LNCaP clone FGC (cell line): ENCODE data around the gene OPRD1.
"Not testable (repeated sequence)": the region's sequence is repeated elsewhere in the genome, so short reads cannot be mapped to it uniquely, and the experiment has no call there.

Experiments
- DNase-seq: peaks from one replicate; pipeline ENCODE4 v3.0.0-alpha.2; 2011; ENCODE audit warnings: low read depth
- H3K4me3 ChIP-seq: 2 replicates; pipeline ENCODE4 v1.5.1; 2011; ENCODE audit warnings: mild to moderate bottlenecking, low read depth, low read length, control low read depth
- TF ChIP-seq, protein P1 (sequence below): IDR thresholded peaks from 2 replicates; pipeline ENCODE4 v1.5.1; 2012; ENCODE audit warnings: mild to moderate bottlenecking; ENCODE audit not compliant: control insufficient read depth, insufficient read depth; ENCODE audit errors: extremely low read depth

The OPRD1 gene

DNA sequence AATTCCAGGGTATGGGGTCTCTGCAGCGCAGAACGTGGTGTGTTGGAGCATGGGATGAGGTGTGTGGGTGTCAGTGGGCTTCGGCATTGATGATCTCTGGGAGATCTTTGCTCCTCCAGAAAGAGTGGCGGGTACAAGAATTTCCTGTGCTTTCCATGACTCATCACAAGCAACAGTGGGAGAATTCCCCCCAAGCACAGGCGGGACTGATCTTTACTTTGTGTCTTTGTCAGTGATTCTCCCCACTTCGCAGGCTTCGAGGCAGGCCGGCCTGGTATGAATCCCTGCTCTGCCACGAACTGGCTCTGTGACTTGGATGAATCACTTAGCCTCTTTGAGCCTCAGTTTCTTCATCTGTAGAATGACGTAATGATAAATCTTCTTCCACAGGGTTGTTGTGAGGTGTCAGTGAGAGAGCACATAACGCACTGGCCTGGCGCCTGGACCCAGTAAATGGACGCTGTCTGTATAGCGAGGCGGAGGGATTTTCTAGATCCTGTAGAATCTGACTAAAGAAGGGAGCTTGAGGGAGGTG is 2.0 kb downstream of the OPRD1 start:
- no peak overlapping the region for H3K4me3 ChIP-seq
- TF ChIP-seq, protein P1, sequence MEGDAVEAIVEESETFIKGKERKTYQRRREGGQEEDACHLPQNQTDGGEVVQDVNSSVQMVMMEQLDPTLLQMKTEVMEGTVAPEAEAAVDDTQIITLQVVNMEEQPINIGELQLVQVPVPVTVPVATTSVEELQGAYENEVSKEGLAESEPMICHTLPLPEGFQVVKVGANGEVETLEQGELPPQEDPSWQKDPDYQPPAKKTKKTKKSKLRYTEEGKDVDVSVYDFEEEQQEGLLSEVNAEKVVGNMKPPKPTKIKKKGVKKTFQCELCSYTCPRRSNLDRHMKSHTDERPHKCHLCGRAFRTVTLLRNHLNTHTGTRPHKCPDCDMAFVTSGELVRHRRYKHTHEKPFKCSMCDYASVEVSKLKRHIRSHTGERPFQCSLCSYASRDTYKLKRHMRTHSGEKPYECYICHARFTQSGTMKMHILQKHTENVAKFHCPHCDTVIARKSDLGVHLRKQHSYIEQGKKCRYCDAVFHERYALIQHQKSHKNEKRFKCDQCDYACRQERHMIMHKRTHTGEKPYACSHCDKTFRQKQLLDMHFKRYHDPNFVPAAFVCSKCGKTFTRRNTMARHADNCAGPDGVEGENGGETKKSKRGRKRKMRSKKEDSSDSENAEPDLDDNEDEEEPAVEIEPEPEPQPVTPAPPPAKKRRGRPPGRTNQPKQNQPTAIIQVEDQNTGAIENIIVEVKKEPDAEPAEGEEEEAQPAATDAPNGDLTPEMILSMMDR: no peak
- no peak for DNase-seq

GRCh38 chr1:28815533-28816185 is 3.7 kb downstream of the OPRD1 start:
- no peak for DNase-seq
- no peak overlapping the region for H3K4me3 ChIP-seq
- TF ChIP-seq, protein P1: no peak

- TF ChIP-seq, protein P1: no peak
- DNase-seq: no peak
- H3K4me3 ChIP-seq: no peak overlapping the region
Measured at GRCh38 chr1:28817133-28817532, 5.2 kb downstream of the OPRD1 start.

GRCh38 chr1:28819020-28819419 is 7.0 kb downstream of the OPRD1 start:
- H3K4me3 ChIP-seq: no peak overlapping the region

DNA sequence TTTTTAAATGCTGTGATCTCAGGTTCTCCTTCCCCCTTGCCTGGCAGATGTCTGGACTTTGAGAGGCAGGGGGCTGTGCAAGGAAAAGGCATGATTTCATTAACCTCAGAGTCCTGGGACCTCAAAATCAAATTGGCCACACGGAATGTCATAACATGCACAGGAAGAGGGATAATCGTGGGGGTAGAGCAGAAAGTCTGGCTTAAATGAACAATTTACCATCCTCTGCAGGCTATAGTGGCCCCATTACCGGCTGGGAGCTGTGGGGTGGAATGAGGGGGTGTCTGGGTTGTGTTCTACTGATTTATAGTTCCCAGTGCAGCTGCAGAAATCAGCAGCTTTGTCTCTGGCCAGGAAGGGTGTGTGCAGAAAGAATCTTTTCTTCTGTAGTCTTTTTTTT is 10.8 kb downstream of the OPRD1 start:
- DNase-seq: no peak
- TF ChIP-seq, protein P1: no peak
- no peak overlapping the region for H3K4me3 ChIP-seq

More at GRCh38 chr1:28819020-28819419, 7.0 kb downstream of the OPRD1 start:
- TF ChIP-seq, protein P1: no peak
- no peak for DNase-seq

GRCh38 chr1:28824061-28824460 is 12.1 kb downstream of the OPRD1 start:
- not testable (repeated sequence) for DNase-seq, H3K4me3 ChIP-seq

- not testable (repeated sequence) for DNase-seq, H3K4me3 ChIP-seq
Measured at GRCh38 chr1:28828227-28828858, 16.4 kb downstream of the OPRD1 start.

DNA sequence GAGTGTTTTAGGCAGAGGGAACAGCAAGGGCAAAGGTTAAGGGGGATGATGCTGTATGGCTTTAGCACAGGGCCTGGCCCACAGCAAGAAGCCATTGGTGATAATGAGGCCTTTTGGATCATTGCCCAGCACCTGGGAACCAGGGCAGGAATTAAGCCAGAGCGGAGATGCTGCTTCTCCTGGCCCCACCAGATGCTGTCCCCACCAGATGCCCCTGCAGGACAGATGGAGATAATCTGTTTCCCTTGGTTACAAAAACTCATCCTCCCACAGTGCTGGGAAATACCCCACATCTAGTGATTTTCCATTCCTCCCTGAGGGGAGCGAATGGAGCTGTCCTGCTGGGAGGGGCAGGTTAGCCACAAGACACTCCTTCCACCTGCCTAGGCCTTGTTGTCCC is 18.8 kb downstream of the OPRD1 start:
- TF ChIP-seq, protein P1: no peak
- no peak overlapping the region for H3K4me3 ChIP-seq
- DNase-seq: no peak
